Amniotic epithelial cell (primary cell): Measurements from ENCODE around the gene ABCB8.
"Not testable (repeated sequence)": the region's sequence is repeated elsewhere in the genome, so short reads cannot be mapped to it uniquely, and the experiment has no call there.

Experiments
- DNase-seq: peaks from one replicate; pipeline ENCODE4 v3.0.0-alpha.2; 2010; ENCODE audit warnings: low read depth

The ABCB8 gene

DNA sequence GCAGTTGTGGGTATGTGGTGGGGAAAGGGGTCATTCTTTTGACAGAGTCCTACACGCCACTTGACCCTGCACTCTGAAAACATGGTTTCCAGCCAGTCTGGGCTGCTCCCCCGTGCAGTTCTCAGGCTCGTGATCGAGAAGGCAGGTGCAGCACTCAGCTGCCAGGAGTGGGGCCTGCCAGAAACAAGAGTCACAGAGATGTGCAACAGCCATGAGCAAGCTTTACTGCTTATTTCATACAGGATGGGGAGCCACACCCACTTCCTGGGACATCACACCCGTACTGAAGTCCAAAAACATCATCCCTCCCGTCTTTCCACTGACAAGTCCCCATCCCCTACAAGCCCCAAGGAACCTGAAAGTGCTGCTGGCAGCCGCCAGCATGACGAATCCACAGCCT is 13.3 kb upstream of the ABCB8 start:
- DNase-seq = no peak

DNA sequence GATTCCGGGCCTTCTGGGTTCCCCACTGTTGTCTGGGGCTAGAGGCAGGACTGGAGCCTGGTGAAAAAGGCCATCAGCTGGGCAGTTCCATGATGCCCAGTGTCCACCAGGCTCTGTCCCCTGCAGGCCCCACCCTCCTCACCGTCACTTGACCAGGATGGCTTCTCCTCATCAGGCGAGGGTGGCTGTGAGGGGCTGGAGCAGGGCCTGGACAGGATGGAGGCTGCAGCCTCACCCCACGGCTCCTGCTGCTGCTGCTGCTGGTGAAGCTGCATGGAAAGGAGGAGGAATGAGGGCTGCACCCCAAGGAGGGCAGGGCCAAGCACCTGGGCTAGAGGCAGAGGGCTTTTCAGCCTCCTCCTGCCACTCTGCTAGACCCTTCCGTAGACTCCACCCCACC is 12.3 kb upstream of the ABCB8 start:
- DNase-seq = no peak

DNA sequence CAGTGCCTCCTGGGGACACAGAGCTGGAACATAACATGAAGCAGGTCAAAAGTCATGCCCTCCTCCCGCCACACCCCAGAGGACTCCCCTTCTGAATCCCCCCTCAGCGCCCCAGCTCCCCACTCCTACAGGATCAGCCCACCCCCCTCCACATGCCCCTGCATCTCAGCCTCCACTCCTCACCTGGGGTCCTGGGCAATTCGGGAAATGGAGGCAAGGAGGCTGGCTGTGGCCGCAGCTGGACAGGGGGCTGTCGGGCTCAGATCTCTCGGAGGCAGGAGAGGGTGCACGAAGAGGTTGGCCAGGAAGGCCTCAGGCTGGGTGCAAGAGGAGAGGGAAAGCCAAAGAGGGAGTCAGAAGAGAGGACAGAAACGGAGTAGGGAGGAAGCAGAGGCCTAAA is 11.7 kb upstream of the ABCB8 start:
- no peak for DNase-seq

DNA sequence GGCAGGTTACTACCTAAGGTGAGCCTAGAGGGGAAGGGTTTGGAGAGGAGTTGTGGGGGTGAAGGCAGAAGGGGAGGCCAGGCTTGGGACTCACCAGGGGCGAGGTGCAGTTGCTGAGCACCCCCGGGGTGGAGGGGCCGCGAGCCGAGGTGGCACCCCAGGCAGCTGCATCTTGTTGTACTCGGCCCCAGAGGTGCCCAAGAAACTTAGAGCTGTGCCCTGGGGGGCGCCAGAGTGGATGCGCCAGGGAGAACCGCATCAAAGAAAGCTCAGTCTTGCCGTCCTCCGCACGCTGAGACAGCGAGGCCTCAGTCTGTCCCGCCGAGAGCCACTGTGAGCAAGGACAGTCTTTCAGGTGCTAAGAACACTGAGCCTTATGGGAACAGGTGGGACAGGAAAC is 11.3 kb upstream of the ABCB8 start:
- DNase-seq = no peak

DNA sequence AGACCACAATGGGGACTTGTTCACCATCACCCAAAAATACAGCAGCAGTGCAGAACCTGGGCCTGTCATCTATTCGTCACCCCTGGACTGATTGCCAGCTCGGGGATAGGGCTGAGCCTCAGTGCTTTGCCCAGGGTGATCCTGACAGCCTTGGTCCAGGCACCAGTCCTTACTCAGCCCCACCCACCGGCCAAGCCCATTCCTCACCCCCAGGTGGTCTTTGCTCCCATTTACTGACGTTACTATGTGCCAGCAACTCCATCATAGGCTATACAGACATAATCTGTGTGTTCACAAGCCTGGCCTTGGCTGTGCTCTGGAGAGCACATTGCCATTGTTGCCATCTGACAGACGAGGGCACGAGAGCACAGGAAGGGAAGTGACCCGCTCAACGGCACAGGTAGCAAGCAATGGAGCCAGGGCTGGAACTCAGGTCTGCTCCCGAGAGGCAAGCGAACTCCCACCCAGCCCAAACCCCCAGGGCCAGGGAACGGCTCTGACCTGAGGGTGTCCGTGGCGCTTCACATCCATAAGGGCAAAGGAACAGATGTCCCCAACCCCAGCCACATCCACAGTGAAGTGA is 10.8 kb upstream of the ABCB8 start:
- DNase-seq = no peak

DNA sequence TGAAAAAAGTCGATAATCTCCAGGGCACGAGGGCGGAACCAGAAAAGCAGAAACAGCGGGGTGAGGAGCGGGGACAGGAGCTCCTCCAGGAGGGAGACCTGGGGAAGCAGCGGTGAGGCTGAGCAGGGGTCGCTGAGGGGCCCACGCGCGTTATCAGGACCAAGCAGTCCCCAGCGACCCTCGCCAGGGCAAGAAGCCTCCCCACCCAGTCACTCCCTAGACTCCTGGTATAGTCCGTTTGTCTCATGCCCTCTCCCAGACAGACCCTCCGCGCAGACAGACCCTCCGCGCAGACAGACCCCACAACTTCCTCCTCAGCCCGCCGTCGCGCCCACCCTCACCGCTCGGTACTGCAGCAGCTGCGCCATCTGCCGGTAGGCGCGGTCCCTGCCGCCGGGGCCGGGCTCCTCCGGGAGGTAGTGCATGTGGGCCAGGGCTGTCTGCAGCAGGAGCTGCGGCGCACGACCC is 10.3 kb upstream of the ABCB8 start:
- DNase-seq = peak; percentile 20

DNA sequence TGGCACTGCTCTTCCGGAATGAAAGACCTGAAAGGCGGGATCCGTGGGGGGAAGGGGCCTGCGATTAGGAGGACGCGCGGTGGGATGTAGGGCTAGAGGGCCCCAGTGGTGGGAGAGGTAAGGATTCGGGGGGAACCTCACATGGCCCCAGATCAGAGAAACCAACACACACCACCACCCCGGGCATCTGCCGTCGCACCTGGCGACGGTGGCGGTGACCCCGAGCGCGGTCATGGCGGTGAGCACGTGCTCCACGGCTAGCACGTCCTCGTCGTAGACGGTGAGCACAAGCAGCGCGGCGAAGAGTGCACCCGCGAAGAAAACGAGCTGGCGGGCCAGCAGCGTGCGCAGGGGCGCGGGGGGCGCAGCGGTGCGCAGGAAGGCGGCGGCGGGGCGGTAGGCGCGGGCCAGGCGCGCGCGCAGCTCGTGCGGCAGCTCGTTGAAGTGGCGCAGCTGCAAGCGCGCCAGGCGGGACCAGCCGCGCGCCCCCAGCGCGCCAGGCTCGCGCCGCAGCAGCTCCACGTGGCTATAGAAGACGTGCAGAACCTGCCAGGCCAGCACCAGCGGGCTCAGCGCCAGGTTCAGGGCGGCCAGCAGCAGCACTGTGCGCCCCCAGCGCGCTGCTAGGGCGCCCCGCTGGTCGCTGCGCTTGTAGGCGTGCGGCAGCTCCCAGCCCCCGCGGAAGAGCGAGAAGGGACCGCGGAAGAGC is 9.7 kb upstream of the ABCB8 start:
- no peak for DNase-seq

DNA sequence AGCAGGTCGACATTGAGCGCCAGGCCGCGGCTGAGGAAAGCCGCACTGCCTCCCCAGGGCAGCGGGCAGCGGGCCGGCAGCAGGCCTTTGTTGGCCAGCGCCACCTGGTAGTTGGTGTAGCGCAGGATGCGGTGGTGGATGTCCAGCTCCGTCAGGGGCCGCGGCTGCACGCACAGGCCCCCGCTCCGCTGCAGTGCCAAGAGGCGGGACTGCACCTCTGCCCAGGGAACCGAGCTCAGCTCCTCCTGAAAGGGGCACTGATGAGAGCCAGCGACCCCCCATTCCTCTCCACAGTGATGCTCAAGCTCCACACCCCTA is 9.2 kb upstream of the ABCB8 start:
- no peak for DNase-seq

DNA sequence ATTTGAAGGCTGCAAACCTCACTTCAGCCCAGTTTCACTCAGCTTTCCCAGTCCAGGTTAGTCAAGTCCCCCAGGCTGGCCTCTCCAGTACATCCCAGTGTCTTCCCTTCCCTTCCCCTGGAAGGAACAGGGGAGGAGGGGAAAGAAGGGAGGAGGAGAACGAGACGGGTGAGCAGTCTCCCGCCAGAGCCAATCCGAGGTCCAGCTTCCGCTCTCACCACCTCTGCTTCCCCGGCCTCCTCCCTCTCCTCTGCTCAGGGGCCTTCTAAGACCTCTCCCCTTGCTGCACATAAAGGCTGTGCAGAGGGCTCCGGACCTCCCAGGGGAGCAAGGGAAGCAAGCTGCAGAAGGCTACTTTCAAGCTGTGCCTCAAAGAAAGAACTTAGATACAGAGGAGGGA is 8.0 kb upstream of the ABCB8 start:
- no peak for DNase-seq

DNA sequence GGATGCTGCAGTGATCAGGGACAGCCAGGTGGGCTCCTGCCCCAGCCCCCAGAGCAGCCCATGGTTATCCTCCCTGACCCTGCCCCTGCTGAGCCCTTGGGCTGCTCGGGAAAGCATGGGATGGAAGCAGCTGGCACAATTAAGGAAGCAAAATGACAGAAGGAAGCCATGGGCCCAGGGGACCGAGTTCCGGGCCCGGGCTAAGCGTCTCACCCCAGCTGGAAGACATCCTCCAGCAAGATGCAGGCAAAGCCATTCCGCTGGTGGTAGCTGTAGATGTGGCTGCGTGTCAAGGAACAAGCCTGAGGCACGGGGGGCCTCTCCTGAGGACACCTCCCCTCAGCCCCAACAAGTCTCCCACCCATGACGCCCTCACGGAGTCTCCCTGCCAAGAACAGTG is 5.0 kb upstream of the ABCB8 start:
- DNase-seq = no peak

DNA sequence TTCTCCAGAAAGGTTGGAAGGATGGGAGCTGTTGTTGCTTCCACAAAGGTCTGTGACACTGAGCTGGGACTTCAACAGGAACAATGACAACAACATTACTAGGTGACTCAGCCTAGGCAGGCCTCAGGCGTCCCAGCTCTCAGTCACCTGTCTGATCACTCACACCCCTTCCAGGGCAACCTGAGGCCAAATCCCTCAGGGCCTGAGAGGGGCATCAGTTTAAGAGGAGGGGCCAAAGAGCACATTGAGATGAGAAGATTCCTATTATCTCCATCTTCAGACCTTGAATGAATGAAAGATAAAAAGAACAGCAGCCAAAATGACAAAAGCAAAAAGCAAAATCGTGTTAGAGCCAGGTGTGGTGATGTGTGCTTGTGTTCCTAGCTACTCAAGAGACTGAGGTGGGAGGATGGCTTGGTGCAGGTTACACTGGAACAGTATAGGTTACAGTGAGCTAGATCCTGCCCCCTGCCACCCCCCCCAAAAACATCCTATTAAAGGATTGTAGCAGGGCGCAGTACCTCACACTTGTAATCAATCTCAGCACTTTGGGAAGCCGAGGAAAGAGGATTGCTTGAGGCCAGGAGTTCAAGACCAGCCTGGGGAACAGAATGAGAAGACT is 3.7 kb upstream of the ABCB8 start, which contains the start of gene ATG9B:
ATG9B (minus strand) TSS at position 60 of the 622 bp plus-strand sequence. CDS start 71 bp downstream, outside the sequence.
- DNase-seq = no peak

DNA sequence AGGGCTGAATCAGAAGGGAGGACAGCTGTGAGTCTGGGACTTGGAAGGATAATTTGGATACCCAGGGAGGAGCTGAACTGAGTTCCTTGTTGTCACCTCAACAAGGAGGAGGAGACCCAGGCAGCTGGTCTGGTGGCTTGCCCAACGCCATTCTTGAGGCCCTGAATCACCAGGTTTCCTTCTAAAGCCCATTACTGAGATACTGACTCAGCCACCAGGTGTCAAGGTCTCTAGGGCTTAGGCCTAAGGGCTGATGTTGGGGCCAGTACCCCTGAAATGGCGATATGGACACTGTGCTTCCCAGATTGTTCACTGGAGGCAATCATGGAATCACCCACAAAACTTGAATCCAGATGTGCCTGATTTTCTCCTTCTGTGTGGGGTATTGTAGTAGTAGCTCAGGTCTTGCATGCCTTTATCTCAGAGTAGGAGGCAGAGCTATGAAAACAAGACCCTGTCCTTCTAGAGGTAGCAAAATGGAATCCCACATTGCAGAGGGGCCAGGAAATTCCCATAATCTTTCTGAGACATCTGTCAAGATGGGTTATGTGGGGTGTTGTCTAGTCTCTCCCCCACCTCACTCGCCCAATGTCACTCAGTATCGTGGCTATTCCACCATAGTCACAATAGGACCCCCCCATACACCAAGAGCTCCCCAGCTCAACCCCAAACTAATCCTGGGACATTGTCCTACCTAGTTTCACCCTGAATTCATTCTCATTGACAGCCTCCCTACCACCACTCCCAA is 2.2 kb upstream of the ABCB8 start:
- DNase-seq = peak; percentile 43

DNA sequence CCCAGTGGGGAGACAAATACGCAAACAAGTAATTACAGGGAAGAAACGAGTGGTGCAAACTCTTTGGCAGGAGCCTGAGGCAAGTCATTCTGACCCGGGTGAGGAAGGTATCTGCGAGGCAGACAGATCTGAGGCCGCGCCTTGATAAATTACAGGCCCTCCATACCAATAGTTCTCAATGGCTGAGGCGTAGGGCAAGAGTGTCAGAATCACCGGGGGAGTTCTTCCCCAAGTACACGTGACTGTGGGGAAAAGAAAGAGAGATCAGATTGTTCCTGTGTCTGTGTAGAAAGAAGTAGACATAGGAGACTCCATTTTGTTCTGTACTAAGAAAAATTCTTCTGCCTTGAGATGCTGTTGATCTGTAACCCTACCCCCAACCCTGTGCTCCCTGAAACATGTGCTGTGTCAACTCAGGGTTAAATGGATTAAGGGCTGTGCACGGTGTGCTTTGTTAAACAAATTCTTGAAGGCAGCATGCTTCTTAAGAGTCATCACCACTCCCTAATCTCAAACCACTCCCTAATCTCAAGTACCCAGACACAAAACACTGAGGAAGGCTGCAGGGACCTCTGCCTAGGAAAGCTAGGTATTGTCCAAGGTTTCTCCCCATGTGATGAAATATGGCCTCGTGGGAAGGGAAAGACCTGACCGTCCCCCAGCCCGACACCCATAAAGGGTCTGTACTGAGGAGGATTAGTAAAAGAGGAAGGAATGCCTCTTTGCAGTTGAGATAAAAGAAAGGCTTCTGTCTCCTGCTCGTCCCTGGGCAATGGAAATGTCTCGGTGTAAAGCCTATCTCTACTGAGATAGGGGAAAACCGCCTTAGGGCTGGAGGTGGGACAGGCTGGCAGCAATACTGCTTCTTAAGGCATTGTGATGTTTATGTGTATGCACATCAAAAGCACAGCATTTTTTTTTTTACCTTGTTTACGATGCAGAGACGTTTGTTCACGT is 1.2 kb upstream of the ABCB8 start:
- peak; percentile 58 for DNase-seq

DNA sequence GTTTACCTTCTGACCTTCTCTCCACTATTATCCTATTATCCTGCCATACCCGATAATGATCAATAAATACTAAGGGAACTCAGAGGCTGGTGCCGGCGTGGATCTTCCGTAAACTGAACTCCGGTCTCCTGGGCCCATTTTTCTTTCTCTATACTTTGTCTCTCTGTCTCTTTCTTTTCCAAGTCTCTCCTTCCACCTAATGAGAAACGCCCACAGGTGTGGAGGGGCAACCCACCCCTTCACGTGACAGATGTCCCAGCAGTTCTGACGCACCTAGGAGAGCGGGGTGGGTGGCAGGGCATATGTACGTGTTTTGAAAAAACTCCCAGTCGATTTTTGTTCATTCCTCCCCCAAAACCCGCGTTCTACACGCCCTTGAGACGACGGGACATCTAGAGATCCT is 521 bp upstream of the ABCB8 start:
- not testable (repeated sequence) for DNase-seq

DNA sequence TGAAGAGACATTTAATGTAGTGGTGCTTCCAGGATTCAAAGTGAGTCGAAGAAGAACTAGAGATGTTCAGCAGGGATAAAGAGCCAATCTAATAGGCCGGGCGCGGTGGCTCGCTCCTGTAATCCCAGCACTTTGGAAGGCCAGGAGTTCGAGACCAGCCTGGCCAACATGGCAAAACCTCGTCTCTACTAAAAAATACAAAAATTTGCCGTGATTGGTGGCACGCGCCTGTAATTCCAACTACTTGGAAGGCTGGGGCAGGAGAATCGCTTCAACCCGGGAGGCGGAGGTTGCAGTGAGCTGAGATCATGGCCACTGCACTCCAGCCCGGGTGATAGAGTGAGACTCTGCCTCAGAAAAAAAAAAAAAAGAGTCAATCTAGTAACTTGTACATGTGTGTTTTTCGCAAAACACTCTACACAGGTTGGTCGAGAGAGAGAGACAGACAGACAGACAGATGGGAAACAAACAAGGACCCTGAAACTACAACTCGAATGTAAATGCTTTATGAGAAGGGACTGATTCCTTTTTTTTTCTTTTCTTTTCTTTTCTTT is 775 bp downstream of the ABCB8 start:
- DNase-seq = no peak

DNA sequence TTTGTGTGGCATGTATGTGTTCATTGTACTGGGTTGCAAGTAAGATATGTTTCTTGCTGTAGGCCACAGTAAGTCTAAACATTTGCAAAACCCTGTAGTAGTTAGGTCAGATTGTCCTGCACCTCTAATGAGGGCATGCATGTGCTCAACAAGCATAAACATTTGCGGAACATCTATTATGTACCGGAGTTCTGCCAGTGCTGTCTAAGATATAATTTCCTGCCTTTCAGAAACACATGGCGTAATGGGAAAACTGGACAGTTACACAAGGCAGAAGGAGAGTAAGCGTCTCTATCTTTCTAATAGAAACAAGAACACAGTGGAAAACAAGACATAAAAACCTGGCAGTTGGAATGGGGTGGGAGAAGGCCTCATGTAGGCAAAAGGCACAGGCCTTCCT is 2.8 kb downstream of the ABCB8 start:
- peak; percentile 19 for DNase-seq

DNA sequence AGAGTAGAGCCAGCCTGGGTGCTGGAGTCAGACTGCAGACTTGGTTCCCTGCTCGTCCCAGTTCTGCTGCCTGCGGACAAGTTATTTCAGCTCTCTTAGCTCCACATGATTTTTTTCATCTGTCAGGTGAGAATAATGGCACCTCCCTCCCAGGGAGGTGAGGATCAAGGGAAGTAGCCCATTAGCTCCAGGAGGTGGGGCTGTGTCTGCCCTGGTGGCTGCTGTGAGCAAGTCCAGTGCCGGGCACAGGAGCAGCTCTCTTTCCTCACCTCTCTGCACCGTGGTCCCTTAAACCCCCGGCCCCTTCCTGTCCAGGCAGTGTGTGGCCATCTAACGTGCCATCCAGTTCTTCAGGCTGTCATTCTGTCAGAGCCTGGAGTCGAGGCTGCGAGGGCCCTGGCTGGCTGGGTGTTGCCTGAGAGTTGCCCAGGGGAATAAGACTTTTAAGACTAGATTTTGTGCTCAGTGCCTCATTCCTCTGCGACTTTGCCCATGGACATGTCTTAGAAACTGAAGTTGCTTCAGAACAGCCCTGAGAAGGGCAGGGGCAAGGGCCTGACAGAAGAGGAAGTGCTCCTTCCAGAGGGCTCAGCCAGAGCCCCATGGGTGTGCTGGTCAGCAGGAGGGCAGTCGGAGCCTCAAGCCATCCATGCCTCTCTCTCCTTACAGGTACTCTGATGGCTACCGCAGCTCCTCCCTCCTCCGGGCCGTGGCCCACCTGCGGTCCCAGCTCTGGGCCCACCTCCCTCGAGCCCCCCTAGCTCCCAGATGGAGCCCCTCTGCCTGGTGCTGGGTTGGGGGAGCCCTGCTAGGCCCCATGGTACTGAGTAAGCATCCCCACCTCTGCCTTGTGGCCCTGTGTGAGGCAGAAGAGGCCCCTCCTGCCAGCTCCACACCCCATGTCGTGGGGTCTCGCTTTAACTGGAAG is 5.0 kb downstream of the ABCB8 start:
- no peak for DNase-seq

DNA sequence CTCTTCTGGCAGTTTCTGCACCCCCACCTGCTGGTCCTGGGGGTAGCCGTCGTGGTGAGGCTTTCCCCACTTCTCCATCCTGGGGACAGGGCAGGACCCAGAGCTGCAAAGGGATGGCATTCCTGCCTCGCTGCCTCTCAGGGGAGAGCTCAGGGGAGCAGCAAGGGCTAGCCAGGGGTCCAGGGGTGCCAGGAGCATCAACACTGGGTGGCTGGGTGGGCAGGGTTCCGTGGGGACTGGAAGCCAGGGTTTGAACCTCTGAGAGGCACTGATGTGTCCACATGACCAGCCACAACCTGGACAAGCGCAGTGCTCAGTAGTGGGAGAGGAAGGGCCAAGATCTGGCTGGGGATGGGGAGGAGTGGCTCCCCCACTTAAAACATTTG is 5.6 kb downstream of the ABCB8 start:
- no peak for DNase-seq

DNA sequence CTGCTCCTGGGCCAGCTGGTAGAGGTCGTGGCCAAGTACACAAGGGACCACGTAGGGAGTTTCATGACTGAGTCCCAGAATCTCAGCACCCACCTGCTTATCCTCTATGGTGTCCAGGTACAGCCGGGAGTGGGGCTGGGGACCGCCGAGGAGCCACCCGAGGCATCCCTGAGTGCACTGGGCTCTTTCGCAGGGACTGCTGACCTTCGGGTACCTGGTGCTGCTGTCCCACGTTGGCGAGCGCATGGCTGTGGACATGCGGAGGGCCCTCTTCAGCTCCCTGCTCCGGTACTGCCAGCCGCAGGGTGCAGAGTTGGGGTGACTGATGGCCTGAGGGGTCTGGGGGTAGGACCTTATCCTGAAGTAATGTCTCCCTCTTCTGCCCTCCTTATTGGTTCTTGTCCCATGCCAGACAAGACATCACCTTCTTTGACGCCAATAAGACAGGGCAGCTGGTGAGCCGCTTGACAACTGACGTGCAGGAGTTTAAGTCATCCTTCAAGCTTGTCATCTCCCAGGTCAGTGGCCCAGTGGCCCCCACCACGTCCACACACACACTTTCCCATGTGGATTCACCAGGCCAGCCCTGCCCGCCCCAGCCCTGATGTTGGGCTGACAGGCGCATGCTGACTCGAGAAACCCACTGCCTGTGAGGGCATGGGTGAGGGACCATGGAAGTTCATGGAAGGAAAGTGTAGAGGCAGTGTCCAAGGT is 6.2 kb downstream of the ABCB8 start:
- no peak for DNase-seq
